HG02938 (cell line): ENCODE results near the gene PCLO.
"Not testable (repeated sequence)": the region's sequence is repeated elsewhere in the genome, so short reads cannot be mapped to it uniquely, and the experiment has no call there.

Experiments
- ATAC-seq: cut with Tn5 transposase; IDR thresholded peaks from one replicate; pipeline ENCODE4 v1.9.1; 2021; ENCODE audit warnings: mild to moderate bottlenecking, moderate library complexity; ENCODE audit not compliant: unreplicated experiment

Gene PCLO

DNA sequence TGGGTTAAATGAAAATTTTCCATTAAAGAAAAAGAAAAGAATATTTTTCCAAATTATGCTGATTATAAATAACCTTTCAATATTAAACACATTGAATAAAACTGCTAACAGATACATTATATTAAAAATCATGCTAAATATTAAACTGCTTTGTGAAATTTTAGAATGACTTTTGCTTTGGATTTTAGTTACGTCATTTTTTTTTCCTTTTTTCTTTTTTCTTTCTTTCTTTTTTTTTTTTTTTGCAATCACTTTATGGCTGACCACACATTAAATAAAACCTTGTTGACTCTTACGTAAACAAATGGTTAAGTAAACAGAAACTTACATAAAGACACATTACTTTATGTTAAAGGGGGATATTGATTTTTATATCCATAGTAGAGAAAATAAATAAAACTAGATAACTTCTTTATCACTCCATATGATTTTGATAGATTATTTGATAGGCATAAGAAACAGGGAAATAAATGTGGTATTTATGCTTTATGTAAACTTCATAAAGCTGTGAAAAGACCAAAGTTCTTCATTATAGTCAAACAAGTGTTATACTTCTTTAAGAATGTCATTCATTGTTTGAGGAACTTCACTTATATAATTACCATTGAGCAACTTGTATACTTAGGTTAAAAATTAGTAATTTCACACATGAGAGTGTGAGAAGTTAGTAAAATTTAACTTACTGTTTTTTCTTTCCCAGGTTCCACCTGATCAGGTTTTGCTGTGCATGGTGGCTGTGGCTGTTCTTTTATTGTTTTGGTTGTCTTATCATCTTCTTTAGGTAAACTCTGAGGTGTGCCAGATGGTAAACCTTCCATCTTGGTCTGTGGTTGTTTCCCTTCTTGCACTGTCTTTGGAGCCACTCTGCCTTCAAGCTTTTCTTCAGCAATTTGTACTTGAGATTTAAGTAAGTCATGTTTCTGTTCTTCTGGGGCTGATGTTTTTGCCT, 197.3 kb downstream of the PCLO start:
- no peak for ATAC-seq

GRCh38 chr7:82964150-82964882, 198.4 kb downstream of the PCLO start:
- peak; percentile 79 for ATAC-seq

DNA sequence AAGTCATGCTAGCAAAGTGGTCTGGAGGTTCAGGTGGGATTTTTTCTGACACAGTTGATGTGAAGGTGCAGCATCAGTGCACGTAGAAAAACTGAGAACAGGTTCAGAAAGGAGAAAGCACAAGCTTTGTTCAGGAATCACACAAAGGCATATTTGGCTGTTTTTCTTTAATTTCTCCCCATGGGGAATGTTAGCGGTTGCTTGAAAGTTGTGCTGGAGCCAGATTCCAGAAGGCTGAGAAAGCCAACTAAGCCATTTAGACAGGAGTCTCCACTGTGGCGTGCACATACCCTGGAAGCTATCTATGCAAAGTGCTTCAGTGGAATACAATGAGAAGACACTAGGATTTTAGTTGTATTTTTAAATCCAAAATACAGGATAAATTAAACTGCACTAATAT, 201.4 kb downstream of the PCLO start:
- ATAC-seq: no peak

GRCh38 chr7:82959528-82959927, 203.2 kb downstream of the PCLO start:
- no peak for ATAC-seq

DNA sequence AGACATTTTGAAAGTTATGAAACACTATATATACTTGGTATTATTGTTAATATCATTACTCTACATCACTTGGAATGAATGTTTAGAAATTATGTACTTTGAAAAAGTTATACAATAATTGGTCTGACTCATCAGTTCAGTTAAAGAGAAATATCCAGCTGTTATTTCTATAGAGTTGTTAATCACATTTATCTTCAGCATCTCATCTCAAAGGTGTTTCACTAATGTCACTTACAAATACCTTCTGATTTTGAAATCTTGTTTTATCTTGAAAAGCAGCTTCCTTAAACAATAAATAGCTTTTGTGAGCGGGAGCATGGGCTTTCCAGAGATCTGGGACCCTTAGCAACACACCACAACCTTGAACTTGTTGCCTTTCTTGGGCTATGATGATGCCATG, 205.2 kb downstream of the PCLO start:
- no peak for ATAC-seq

DNA sequence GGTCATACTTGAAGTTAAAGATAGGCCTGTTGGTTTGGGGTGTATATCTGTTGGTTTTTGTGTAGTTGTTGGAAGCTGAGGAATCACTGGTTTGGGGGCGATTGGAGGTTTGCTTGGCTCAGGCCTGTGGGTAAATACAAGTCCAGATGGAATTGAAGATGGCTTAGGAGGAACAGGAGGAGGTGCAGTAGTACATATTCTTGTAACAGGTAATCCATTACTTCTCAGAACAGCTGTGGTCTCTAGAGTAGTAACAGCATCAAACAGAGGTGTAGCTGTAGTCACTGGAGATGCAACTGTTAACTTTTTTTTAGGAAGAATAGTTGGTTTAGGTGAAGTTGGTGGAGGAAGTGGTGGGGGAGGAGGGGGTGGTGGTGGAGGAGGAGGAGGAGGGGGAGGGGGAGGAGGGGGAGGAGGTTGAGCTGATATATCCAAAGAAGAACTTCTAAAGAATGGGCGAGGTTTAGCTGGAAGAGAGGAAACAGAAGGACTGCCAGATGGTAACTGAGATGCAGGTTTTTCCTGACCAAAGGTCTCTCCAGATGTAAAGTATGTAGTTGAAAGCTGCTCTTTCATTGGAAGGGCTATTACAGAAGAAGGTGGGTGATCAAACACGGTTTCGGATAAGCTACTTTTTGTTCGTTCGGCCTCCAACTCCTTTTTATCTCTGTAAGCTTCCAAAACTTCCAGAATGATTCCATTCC, 209.2 kb downstream of the PCLO start:
- ATAC-seq: no peak

- ATAC-seq: no peak
Measured at GRCh38 chr7:82950436-82950835, 212.2 kb downstream of the PCLO start.

DNA sequence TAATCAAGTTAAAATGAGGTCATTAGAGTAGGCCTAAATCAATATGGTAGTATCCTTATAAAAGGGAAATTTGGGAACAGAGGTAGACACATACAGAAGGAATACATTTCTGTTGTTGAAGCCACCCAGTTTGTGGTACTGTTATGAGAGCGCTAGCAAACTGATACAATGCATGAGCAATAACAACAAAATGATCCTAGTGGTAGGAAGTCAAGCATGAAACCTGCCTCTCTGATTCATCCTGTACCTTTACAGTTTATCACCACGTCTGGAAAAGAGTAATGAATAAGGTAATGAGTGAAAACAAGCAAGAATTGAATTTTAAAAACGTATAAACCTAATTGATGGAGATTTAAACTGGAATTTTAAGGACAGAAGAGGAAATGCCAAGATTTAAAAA, 217.2 kb downstream of the PCLO start:
- no peak for ATAC-seq

DNA sequence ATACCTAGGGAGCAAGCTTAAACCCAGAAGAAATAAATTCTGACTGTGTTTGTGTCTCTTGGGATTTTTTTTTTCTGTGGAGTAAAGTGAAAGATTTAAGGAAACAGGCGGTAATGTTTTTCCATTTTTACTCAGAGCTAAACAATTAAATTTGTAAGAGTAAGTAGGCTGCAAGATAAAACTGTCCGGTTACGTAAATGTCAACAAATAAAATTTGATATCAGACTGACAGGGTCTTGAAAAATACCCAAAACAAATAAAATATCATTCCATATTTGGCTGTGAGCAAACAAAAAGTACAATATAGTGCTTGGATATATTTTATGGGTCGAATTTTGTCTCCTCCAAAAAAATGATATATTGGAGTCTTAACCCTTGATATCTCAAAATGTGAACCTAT, 217.6 kb downstream of the PCLO start:
- ATAC-seq: no peak

GRCh38 chr7:82932516-82932915, 230.2 kb downstream of the PCLO start:
- ATAC-seq: no peak

DNA sequence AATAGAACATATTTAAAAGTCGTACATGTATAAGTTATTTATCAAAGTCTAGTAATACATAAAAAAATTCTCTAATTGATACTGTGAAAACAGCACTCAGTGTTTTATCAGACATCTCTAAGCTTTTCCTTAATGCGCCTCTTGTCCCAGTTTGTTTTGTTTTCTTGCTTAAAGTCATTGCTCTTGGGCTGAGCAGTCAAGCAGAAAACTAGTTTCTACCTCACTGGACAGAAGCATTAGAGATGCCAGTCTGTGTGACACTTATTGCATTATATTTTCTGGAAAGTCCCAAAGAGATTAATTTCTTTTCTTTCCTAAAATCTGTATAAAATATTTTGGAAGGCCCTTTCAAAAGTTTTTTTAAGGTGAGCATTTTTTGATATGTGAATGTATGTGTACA, 236.2 kb downstream of the PCLO start:
- ATAC-seq: no peak

GRCh38 chr7:82925331-82925730, 237.4 kb downstream of the PCLO start:
- ATAC-seq: no peak

- no peak for ATAC-seq
Measured at GRCh38 chr7:82906502-82906901, 256.2 kb downstream of the PCLO start.

DNA sequence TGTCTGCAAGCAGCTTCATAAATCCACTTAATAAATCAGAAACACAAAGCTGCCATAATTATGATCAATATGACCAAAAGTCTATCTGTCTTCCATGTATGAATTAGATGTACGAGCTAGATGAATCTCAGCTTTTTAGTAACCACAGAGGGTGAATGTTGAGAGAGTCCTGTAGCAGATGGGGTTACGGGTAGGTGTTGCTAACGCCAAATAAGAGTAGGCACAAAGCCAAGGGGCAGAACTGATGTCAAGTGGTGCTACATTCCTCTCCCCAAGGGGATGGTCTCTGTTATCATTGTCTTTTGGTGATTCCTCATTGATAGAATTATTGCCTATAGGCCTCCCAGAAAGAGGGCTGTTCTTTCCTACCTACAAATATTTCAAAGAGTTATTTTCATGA, 257.8 kb downstream of the PCLO start:
- no peak for ATAC-seq

DNA sequence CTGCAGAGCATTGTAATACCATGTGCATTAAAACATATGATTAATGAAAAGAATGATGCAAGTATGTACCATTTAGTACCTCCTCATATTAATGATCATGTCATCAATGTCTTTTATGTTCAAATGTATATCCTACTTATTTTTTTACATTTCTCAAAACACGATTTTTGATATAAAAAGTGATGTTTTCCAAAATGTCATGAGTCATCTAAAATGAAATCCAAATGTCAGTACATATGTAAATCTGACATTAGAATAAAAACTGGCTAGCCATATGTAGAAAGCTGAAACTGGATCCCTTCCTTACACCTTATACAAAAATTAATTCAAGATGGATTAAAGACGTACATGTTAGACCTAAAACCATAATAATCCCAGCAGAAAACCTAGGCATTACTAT, 261.6 kb downstream of the PCLO start:
- ATAC-seq: not testable (repeated sequence)

DNA sequence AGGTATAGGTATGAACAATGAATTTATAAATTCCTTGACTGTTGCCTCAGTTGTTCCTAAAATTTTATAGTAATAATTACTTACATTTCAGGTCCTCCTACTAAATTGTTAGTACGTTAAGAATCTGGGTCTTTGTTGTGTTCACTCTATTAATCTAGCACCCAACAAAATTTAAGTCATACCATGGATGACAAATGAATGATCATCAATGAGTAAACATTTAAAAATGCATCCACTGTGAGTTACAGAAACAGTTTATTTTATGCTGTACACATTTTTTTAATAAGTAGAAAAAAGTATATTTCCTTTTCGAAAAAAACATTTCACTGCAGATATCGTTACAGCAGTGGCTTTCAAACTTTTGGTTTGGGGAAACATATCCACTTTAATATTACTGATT, 265.2 kb downstream of the PCLO start:
- ATAC-seq: no peak

GRCh38 chr7:82894341-82894740, 268.3 kb downstream of the PCLO start:
- ATAC-seq: not testable (repeated sequence)

GRCh38 chr7:82886324-82886723, 276.4 kb downstream of the PCLO start:
- ATAC-seq: no peak

- no peak for ATAC-seq
Measured at GRCh38 chr7:82865856-82866255, 296.8 kb downstream of the PCLO start.

GRCh38 chr7:82859106-82859850, 303.4 kb downstream of the PCLO start:
- ATAC-seq: no peak

- no peak for ATAC-seq
Measured at GRCh38 chr7:82851121-82851520, 311.6 kb downstream of the PCLO start.
